ENCODE results near the gene CDH23.

CDH23 gene

DNA sequence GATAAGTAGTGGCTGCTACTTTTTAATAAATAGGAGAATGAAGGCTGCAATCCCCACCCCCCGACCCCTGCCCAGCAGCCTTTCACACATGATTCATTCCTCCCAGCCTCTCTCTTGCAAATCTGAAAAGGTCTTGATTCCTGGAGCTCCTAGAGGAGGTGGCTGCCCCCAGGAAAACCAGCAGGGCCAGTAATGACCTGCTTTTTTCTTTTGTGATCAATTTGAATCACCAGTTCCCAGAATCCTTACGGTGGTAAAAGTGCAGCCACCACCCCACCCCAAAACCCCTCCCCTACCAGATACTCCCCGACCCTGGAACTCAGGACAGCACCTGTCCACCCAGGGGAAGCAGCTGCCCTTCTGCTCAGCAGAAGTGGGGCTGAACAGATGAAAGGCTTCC is 213.9 kb downstream of the CDH23 start:
- no peak for DNase-seq

DNA sequence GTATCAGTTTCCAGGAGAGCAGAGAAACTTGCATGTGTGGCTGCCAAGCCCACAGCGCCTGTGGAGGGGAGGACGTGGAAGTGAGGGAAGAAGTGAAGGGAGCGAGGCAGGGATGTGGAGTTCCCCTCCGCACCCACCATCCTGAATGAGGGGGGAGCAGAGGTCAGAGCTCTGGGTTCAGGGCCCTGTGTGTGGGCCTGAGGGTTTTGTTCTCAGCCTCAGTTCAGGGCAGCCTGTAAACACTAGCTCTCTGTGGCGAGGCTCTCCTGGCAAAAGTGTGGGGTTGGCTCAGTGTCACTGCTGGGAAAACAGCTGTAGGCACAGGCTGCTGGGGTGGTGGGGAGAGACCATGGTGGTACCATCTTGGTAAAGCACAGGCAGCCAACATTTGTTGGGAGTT is 214.4 kb downstream of the CDH23 start:
- DNase-seq: no peak

DNA sequence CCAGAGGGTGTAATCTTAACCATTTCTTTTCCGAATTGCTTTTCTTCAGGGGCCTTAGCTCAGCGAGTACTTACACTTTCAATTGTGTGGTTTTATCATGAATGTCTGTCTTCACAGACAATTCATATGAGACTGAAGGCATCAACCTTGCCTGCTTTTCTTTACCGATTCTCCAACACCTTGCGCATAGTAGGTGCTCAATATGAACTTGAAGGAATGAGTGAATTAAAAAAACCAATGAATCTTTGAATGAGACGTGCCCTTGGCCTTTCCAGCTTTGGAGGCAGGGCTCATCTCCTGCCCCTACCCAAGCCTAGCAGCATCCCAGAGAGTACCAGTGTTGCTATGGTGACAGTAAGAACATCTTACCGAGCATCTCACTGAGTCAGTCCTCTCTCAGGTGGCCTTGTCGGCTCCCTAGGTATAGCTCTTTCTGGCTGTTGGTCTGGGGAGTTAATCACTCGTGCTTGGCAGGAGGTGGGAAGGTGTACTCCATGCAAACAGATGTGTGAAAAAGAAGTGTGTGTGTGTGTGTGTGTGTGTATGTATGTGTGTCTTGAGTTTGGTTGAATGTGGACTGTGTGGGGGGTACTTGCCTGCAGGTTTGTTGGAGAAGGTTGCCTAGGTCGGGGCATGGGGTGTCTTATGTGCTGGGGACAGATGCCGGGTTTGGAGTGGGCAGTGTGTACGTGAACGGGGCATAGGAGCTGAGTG is 215.1 kb downstream of the CDH23 start:
- DNase-seq: no peak

DNA sequence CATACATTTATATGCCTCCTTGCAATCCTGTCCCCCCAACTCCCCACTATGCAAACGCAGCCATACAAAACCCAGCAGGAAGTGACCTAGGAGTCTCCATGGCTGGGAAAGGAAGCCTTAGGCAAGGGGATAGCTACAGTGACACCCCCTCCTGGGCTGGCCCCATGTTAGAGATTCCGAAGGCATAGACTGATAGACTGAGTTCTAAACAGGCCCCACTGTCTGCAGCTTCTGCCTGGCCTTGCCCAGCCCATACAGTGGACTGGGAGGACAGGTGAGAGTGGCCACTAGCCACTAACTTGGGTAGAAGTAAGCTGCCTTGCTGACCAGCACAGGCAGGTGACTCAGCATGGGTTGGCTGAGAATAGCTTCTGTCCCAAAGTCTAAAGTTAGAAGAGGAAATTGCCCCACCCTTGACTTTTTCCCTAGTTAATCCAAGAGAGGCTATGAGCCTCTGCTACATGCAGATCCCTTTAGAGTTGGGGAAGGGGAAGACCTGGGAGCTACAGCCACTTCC is 216.6 kb downstream of the CDH23 start:
- no peak for DNase-seq

DNA sequence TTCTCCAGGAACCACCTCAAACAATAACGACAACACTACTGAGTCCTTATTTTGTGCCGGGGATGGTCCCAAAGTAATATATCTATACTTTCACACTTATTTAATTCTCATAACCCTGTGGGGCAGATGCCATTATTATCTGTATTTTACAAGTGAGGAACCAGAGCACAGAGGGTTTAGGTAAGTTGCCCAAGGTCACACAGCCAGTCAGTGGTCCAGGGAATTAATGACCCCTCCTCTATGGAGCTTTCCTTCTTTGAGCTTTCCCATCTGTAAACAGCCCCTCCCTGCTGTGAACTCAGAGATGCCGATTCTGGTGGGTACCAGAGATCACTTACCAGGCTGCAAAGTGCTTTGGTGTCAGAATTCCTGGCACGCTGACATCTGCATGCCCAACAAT is 217.2 kb downstream of the CDH23 start:
- DNase-seq: no peak

DNA sequence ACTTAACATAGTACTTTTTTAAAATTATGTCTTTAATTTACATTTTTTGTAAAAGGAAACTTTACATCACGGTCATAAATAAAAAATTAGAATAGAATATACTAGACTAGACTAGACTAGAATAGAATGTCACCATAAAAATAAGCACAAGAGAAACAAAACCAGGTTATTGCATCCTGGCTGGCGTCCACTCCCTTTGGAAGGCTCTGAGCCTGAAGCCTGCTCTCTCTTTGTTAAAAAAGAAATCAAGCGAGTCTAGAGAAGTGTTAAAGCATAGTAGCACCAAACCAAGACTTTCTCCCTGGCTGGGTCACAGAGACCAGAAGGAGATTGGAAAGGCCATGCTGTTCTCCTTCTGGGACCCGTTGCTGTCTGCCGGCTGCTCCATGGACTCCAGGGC is 218.2 kb downstream of the CDH23 start:
- no peak for DNase-seq

DNA sequence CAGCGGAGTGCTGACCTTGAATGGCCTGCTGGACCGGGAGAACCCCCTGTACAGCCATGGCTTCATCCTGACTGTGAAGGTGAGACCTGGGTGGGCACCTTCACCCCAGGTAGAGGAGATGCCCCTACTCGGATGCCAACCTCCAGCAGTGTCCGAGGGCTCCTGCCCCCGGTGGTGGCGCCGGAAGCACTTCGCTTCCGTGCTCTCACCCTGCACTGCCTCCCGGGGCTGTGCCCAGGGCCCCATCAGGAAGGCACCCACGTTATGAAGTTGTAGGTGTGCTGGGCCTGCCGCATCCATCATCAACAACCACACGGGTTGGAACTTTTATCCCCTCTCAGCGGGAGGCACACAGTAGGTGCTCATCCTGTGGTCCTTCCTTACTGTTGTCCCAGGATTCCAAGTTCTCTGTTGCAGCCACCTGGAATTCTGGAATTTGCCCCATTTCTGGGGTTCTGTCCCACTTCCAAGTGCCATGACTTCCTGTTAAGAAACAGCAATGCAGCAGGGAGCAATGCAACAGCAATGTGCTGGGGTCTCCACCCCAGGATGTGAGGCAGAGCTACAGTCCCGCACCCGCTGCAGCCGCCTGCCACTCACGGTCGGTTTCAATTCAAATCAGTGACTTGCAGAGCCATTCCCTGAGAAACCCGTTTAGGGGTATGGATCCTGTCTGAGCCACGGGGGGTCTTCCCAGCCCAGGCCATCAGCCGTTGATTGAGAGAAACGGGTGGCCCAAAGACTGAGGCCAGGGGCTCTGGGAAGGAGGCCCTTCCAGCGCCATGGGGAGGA is 219.0 kb downstream of the CDH23 start:
- no peak for DNase-seq

DNA sequence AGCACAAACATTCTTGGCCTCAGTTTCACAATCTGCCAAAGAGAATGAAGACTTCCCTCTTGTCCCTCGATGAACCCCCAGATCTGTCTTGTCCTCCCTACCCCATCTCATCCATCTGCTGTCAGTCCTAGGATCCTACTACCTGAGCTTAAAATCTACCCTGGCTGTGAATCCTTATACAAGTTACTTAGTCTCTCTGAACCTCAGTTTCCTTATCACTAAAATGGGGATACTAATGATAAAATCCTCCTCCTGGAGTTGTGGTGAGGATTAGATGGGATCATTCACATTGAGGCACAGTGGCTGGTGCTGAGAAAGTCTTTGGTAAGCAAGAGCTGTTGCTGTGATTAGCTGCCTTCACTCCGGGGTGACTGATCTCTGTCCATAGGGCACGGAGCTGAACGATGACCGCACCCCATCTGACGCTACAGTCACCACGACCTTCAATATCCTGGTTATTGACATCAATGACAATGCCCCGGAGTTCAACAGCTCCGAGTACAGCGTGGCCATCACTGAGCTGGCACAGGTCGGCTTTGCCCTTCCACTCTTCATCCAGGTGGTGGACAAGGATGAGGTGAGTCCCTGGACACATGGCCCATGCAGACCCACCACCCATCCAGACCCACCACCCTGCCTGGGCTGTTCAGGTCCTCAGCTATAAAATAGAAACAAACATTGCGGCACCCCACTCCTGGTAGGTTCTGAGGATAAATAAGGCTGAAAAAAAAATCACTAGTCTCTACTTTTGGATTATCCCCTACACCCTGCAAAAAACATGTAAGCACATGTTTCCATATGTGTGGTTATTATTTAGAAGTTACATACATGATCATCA is 220.3 kb downstream of the CDH23 start:
- no peak for DNase-seq

DNA sequence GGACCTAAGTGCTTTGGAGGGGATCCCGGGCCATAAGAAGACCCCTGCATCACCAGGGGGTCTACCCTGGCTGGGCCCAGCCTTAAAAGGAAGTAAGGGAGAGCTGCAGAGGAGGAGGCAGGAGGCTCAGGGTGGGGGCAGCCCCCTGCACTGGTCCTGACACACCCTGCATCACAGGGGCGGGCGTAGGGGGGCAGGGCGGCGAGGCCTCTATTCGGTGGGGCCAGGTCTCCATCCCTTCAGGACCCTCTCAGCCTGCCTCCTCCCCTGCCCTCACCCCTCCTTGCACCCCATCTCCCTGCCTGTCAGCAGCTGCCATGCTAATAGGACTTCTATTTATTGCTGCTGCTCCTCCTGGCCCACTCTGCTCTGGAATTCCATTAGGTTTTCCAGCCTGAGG is 221.5 kb downstream of the CDH23 start:
- DNase-seq: no peak

DNA sequence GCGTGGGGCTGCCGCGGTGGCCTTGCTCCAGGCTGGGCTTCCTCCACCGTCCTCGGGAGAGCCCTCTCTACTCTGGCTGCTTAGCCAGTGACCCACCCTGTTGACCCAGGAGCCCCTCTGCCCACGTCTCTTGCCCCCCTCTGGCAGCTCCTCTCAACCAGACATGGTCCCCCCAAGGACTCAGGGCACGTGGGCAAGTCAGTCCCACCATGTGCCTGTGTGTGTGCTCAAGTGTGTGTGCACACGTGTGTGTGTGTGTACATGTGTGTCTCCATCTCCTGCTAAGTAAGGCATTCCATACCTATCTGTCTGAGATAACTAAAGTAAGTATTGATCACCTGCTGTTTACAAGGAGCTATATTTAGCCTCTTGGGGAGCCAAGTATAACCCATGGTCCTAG is 221.9 kb downstream of the CDH23 start:
- DNase-seq: no peak

DNA sequence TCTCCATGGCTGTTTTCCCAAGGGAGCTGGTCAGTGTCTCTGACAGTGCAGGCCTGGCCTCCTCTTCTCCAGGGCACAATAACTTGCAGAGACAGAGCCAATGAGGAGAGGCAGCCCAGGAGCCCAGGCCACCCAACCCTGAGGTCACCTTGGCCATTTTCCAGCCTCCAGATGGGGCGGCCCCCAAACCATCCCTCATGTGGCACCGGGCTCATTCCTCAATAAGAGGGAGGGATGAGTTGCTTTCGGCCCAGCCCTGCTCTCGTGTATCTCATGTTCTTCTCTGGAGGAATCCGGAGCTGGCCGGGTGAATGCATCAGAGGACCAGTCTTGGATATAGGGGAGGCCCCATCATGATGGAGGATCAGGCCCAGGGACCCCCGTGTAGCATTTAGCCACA is 223.9 kb downstream of the CDH23 start:
- DNase-seq: no peak

DNA sequence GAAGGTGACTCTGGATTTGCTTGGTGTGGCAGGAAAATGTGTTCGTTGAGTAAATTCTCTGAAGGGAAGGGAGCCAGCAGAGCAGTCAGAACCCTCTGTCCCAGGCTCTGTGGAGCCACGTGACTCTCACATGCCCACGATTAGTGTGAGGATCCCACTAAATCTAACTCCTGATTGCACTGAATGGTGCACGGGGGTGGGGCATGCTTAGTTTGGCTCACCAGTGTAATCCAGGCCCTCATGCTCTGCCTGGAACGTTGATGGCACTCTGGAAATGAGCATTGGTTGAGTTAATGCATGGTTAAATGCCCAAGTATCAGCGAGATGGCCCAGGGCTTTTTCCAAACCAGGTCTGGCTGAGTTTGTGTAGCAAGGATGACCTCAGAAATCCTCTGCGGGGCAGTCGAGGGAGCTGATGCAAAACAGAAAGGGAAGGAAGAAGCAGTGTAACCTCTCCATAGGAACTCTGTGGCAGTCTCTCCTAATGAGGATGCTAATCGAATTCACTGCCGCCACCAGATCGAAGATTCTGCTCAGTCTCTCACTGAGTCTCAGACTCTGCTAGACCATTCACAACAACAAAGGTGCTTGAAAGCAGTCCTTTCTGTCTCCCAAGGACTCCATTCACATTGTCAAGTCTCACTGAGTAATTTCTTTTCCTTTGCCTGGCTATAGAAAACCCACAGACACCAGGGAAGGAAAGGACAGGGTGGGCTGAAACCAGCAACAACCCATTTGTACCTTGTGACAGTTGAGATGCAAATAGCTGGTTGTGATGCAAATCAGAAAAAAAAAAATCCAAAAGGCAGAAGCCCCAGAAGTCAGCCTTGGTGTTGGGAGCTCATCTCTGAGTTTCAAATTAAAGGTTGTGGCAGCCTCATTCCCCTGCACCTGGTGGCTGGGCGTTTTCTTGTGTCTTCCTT is 224.8 kb downstream of the CDH23 start:
- no peak for DNase-seq

DNA sequence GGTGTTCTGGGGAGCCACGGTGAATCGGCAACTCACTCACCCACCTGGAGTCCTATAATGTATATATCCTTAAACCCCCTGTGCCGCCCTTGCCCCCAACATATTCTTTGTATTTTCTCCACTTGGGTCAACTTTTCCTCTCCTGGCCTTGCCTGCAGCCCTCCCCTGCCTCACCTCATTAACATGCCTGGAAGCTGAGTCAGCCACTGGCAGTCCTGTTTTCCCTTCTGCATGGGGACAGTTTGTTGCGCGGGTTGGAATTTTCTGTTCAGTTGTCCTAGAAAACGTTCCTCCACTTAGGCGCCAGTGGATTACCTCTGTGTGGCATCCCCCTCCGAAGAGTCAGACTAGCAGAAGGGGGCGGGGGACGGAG is 225.4 kb downstream of the CDH23 start:
- DNase-seq: no peak

DNA sequence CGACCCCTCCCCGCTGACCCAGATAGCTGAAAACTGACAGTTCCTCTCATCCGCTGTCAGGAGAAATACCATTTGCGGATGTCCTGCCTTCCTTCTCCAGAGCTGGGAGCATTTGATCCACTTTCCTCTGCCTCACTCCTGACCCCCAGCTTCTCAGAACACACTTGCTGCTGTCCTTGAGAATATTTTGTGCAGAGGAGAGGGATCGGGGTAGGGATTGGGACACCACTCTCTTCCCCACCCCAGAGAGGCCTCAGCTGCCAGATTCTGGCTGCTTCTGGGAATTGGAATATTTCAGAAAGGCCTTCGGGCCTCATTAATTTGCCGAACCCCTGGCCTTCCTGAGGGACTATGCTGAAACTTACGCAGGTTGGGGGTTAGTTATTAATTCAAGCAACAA is 225.9 kb downstream of the CDH23 start:
- DNase-seq: no peak

DNA sequence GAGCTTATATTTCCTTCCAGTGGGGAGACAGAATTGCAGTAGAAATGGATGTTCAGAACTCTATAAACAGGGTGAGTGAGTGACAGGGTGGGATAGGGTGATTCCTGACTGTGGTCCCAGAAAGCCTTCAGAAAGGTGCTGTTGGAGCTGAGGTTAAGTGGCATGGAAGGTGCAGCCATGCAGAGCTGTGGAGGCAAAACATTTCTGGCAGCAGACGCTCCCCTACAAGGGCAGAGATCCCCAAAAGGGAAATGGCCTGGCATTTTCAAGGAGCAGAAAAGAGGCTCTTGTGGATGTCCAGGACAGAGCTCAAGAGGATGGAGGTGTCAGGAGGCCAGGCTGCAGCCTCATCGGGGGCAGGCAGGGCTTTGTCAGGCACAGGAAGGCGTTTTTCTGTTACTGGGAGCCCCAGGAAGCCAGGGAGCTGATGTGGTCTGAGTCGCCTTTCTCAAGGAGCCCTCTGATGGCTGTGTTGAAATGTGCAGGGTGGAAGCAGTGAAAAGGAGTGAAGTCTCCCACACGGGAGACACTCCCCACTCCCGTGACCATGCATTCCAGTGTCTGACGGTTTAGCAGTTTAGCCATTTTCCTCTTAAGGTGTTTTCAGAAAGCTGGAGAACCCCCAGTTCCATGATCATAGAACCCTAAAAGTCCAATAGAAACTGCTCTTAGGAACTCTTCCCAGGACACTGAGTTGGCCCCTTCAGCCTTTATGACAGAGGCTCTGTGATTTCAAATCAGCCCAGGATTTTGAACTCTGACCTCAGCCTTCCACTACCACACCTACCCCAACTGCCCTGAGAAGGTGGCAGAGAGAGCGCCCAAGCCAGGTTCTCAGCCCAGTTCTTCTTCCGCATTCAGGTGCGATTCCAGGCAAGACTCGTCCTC is 226.6 kb downstream of the CDH23 start:
- no peak for DNase-seq

DNA sequence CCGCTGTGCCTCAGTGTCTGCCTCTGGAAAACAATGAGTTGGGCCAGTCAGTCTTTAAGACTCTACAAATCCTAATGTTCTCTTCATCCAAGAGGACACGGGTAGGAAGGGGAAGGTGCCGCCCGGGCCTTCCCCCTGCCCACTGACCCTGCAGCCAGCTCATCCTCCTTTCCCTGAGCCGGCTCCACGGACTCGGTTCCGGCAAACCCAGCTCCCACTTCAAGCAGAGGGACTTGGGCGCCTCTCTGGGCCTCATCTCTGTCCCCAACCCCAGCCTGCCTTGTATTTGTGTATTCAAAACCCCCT is 227.2 kb downstream of the CDH23 start:
- DNase-seq: no peak

DNA sequence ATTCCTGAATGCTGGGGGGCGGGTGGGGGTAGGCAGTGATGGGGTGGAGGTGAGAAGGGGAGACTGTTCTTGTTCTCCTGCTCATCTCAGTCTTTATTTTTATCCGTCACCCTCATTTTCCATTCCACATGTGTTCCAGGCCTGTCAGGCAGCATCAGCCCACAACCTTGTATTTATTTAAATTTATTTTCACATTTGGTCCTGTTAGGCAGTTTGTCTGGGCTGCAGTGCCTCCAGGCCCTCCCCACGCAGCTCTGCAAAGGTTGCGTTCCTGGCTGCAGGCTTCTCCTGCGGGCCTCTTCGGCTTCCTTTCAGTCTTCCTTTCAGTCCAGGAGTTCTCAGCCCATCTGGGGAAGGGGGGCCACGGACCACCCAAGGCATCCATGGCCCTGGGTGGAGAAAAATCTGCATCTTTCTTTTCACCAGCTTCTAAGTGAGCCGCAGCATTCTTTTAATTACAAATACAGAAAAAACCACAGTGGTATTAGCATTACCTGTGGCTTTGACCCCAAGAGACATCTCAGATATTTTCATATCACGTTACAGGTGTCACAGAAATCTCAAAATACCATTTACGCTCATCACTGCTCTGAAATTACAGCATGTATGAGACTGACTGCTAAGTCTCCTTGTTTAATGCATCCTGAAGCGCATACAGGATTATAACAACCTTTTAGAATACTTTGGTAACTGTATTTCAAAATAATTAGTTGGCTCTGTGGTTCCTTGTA is 228.9 kb downstream of the CDH23 start:
- no peak for DNase-seq

DNA sequence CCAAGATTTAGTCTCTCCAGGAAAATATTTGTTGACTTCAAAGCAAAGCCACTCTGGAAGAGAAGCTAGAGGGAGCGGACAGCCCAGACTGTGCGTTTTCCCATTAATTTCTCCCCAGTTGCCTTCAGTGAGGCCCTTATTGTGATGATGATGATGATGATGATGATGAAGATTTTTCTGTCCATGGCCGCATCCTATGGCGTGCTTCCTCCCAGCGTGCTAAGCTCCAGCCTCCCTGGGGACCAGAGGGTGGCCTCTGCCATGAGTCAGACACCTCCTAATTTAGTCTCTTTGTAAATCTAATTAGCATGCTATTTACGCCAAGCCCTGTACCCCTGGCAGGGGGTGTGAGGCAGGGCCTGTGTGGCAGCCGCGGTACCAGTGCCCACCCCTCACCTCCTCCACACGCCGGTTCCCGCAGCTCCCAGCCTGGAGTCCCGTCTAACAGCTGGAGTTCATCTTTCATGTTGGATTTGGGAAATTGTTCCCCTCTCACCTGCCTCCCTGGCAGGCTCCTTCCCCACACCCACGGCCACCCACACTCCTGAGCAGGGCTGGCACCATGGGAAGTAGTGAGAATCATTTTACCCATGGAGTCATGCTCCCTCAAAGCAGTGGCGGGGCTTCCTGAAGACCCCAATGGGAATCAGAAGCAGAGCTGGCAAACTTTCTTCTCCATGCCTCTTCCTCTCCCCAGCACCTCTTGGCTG is 230.7 kb downstream of the CDH23 start:
- DNase-seq: no peak

DNA sequence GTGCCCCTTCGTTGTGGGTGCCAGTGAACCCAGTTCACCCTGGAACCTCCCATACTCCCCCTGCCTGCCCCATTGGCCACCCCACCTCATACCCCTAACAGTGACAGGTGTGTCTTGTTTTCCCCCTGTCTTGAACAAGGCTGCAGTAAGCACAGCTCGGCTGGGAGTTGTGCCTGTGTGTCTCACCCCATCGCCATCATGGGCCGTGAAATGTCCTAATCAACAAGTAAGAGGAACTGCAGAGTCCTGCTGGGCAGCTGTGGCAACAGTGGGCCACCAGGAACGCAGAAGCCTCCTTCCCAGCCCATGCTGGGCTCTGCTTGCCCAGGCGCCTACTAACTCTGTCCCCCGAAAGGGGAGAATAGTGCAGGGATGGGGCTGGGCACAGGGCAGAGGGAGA is 231.2 kb downstream of the CDH23 start:
- DNase-seq: no peak

DNA sequence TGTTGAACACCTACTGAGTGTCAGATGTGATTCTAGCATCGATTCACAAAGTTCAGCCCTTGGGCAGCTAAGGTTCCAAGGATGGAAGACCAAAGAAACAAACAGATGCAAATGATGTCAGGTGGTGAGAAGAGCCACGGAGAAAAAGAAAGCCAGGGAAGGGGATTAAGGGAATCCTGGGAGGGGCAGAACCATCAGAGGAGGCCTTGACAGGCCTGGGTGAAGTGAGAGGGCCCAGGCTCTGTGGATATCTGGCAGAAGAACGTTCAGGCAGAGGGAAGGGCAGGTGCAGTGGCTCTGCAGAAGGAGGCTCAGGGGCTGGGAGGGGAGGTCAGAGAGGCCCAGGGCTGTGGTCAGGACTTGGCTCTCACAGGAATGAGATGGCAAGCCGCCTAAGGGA is 232.4 kb downstream of the CDH23 start:
- no peak for DNase-seq
